SK-N-SH treated with all-trans-retinoic acid at 6 μM for 48 hours (cell line): ENCODE results near the gene DENND4B.

Source experiments
- ARNTL ChIP-seq: fragments of 450-650 bp; formaldehyde crosslinking; IDR thresholded peaks from 2 replicates; pipeline ENCODE4 v1.5.0; 2020; ENCODE audit warnings: low read depth, mild to moderate bottlenecking, moderate library complexity, borderline replicate concordance
- BACH2 ChIP-seq: fragments of 250-450 bp; sonication (Bioruptor Pico); IDR thresholded peaks from 2 replicates; pipeline ENCODE4 v1.9.0; 2021; ENCODE audit warnings: mild to moderate bottlenecking, borderline replicate concordance
- ESRRG ChIP-seq: fragments of 250-450 bp; sonication (Bioruptor Pico); IDR thresholded peaks from 2 replicates; pipeline ENCODE4 v1.6.1; 2021; ENCODE audit warnings: mild to moderate bottlenecking
- GLIS3 ChIP-seq: fragments of 250-450 bp; sonication (Bioruptor Pico); IDR thresholded peaks from 2 replicates; pipeline ENCODE4 v1.5.0; 2020; ENCODE audit warnings: mild to moderate bottlenecking, moderate library complexity
- ISL1 ChIP-seq: fragments of 250-450 bp; sonication (Bioruptor Pico); IDR thresholded peaks from 2 replicates; pipeline ENCODE4 v2.1.2; 2022; ENCODE audit warnings: mild to moderate bottlenecking, moderate library complexity
- PATZ1 ChIP-seq: fragments of 250-450 bp; sonication (Bioruptor Pico); IDR thresholded peaks from 2 replicates; pipeline ENCODE4 v1.8.0; 2020; ENCODE audit warnings: mild to moderate bottlenecking, moderate library complexity, borderline replicate concordance
- RARB ChIP-seq: fragments of 250-450 bp; sonication (Bioruptor Pico); IDR thresholded peaks from 2 replicates; pipeline ENCODE4 v1.8.0; 2021; ENCODE audit warnings: mild to moderate bottlenecking, moderate library complexity
- ZC3H10 ChIP-seq: fragments of 250-450 bp; sonication (Bioruptor Pico); IDR thresholded peaks from 2 replicates; pipeline ENCODE4 v1.5.1; 2021; ENCODE audit warnings: mild to moderate bottlenecking, moderate library complexity
- ZFP30 ChIP-seq: fragments of 450-650 bp; formaldehyde crosslinking; IDR thresholded peaks from 2 replicates; pipeline ENCODE4 v1.5.0; 2022; ENCODE audit warnings: mild to moderate bottlenecking, moderate library complexity
- ZNF70 ChIP-seq: fragments of 450-650 bp; formaldehyde crosslinking; IDR thresholded peaks from 2 replicates; pipeline ENCODE4 v1.5.0; 2020; ENCODE audit warnings: mild to moderate bottlenecking, moderate library complexity

GRCh38 chr1:153985341-153985912, 38.9 kb upstream of the DENND4B start:
- TF ChIP-seq GLIS3 (CRISPR knock-in tag) (no peak), PATZ1 (no peak), ZNF70 (no peak), ESRRG (CRISPR knock-in tag) (no peak), ARNTL (no peak), BACH2 (CRISPR knock-in tag) (no peak), ZFP30 (no peak), RARB (CRISPR knock-in tag) (no peak), ZC3H10 (CRISPR knock-in tag) (no peak), ISL1 (CRISPR knock-in tag) (no peak)
